ENCODE data around the gene B3GALT5.

DNA sequence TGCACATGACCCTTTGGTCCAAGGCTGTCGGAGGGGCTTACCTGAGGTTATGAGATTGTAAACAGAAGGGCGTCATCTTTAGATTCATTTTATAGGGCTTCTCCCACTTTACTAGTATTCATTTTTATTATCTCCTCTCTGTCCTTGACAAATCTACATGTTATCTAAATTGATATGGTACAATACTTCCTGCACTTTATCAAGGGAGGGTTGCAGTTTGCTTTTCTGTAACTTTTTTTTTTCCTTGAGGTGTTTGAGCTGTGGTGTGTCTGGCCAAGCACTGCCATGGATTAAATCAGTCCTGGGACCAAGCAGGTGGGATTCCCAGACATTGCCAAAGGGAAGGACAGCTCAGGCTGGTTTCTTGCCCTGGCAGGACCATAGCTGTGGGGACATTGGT is 32.0 kb upstream of the B3GALT5 start:
- TF ChIP-seq, protein P1, sequence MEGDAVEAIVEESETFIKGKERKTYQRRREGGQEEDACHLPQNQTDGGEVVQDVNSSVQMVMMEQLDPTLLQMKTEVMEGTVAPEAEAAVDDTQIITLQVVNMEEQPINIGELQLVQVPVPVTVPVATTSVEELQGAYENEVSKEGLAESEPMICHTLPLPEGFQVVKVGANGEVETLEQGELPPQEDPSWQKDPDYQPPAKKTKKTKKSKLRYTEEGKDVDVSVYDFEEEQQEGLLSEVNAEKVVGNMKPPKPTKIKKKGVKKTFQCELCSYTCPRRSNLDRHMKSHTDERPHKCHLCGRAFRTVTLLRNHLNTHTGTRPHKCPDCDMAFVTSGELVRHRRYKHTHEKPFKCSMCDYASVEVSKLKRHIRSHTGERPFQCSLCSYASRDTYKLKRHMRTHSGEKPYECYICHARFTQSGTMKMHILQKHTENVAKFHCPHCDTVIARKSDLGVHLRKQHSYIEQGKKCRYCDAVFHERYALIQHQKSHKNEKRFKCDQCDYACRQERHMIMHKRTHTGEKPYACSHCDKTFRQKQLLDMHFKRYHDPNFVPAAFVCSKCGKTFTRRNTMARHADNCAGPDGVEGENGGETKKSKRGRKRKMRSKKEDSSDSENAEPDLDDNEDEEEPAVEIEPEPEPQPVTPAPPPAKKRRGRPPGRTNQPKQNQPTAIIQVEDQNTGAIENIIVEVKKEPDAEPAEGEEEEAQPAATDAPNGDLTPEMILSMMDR (IDR thresholded peaks at IDR 0.05) = no peak
- no peak for TF ChIP-seq NPAS2 (CRISPR knock-in tag; IDR thresholded peaks at IDR 0.05; ENCODE audit: borderline replicate concordance)
- TF ChIP-seq KDM1A (IDR thresholded peaks at IDR 0.05; ENCODE audit: low read depth) = no peak
- no peak for TF ChIP-seq POLR2A (IDR thresholded peaks at IDR 0.05; ENCODE audit: low read length)
- TF ChIP-seq, protein P2, sequence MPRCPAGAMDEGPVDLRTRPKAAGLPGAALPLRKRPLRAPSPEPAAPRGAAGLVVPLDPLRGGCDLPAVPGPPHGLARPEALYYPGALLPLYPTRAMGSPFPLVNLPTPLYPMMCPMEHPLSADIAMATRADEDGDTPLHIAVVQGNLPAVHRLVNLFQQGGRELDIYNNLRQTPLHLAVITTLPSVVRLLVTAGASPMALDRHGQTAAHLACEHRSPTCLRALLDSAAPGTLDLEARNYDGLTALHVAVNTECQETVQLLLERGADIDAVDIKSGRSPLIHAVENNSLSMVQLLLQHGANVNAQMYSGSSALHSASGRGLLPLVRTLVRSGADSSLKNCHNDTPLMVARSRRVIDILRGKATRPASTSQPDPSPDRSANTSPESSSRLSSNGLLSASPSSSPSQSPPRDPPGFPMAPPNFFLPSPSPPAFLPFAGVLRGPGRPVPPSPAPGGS (IDR thresholded peaks at IDR 0.05) = no peak
- no peak for TF ChIP-seq EP300 (IDR thresholded peaks at IDR 0.05)
- no peak for TF ChIP-seq CHD2 (IDR thresholded peaks at IDR 0.05; ENCODE audit: low read length, partially characterized antibody)
- no peak for TF ChIP-seq ZSCAN20 (CRISPR knock-in tag; IDR thresholded peaks at IDR 0.05)
- TF ChIP-seq, protein P3, sequence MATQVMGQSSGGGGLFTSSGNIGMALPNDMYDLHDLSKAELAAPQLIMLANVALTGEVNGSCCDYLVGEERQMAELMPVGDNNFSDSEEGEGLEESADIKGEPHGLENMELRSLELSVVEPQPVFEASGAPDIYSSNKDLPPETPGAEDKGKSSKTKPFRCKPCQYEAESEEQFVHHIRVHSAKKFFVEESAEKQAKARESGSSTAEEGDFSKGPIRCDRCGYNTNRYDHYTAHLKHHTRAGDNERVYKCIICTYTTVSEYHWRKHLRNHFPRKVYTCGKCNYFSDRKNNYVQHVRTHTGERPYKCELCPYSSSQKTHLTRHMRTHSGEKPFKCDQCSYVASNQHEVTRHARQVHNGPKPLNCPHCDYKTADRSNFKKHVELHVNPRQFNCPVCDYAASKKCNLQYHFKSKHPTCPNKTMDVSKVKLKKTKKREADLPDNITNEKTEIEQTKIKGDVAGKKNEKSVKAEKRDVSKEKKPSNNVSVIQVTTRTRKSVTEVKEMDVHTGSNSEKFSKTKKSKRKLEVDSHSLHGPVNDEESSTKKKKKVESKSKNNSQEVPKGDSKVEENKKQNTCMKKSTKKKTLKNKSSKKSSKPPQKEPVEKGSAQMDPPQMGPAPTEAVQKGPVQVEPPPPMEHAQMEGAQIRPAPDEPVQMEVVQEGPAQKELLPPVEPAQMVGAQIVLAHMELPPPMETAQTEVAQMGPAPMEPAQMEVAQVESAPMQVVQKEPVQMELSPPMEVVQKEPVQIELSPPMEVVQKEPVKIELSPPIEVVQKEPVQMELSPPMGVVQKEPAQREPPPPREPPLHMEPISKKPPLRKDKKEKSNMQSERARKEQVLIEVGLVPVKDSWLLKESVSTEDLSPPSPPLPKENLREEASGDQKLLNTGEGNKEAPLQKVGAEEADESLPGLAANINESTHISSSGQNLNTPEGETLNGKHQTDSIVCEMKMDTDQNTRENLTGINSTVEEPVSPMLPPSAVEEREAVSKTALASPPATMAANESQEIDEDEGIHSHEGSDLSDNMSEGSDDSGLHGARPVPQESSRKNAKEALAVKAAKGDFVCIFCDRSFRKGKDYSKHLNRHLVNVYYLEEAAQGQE (IDR thresholded peaks at IDR 0.05) = no peak
- TF ChIP-seq CEBPB (IDR thresholded peaks at IDR 0.05) = no peak
